SIG-M5 treated with dmso at 0.1 percent for 504 hours (cell line): Measurements from ENCODE around the gene DNAJC28.
"Not testable (repeated sequence)": the region's sequence is repeated elsewhere in the genome, so short reads cannot be mapped to it uniquely, and the experiment has no call there.

ENCODE experiments used
- DNase-seq: peaks from one replicate; lab custom pipeline; 2025; ENCODE audit not compliant: unreplicated experiment; lab: John Stamatoyannopoulos, UW

DNAJC28 gene

DNA sequence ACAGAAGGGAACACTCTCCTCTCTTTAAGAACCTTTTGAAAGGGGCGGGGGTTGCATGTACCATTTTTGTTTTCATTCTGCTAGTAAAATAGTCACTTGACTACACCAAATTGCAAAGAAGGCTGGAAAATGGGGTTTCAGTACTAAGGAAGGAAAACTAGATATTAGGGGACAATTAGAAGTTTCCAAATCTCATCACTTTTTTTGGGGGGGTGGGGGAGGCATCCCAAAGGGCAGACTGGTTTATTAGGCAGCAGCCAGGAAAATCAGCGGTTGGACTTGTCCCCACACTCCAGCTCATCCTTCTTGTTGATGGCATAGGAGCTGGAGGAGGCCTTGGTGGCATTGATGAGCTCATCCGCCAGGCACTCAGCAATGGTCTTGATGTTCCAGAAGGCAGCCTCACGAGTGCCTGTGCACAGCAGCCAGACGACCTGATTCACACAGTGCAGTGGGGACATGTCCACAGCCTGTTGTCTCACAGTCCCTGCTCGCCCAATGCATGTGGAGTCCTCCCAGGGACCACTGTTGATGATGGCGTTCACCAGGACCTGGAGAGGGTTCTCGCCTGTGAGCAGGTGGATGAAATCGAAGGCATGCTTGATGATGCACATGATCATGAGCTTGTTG lies 10.1 kb downstream of the DNAJC28 start:
- no peak for DNase-seq

DNA sequence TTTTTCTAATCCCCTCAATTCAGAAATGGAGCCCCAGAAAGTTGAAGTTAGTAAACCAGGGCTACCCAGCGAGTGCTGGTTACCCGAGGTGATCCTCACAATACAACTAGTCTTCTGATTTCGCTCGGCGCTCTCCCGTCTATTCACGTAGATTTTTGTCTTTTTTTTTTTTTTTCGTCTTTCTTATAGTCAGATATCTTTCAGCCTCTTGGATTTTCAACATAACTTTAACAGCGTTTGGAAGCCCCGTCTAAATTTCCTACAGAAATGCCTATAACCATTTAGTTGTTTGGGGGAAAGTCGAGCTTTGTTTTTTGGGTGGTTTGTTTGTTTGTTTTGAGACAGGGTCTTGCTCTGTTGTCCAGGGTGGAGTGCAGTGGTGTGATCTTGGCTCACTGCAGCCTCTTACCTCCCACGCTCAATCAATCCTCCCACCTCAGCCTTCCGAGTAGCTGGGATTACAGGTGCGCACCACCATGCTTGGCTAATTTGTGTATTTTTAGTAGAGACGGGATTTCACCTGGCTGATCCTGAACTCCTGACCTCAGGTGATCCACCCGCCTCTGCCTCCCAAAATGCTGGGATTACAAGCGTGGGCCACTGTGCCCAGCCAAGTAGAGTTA lies 10.9 kb downstream of the DNAJC28 start:
- no peak for DNase-seq

DNA sequence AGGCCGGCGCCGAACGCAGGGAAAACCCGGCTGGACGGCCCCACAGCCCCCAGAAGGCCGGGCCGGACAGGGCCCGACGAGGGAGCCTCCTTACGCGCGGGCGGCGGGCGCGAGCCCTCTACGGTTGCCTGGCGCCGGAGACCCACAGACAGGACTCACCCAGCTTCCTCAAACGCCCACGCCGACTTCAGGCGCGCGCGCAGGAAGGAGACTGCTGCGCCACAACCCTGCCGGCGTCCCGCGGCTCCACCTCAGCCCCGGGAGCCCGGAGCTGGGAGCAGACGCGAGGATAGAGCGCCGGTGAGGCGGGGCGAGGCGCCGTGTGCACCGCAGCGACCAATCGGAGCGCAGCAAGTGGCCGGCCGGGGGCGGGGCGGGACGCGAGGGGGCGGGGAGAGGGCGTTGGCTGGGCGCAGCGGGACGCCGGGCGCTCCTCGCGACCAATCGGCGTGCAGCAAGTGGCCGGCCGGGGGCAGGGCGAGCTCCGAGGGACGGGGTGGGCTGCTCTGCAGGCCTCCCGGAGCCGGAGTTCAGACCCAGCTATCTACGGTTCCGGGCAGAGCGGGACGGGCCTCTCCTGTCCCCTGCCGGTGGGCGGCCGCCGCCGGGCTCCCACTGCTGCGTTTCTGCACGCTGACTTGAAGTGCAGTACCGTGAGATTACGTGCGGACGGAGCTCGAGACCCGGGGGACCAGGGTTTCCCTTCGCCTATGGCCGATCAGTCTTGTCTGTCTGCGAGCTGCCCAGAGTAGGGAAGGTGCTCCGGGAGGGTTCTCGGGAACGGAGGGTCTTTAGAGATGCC lies 11.6 kb downstream of the DNAJC28 start, which contains the start of gene TMEM50B:
TMEM50B (minus strand) TSS at position 296 of the 802 bp plus-strand sequence. CDS start 11,089 bp downstream, outside the sequence.
- DNase-seq, result peak; percentile 96

DNA sequence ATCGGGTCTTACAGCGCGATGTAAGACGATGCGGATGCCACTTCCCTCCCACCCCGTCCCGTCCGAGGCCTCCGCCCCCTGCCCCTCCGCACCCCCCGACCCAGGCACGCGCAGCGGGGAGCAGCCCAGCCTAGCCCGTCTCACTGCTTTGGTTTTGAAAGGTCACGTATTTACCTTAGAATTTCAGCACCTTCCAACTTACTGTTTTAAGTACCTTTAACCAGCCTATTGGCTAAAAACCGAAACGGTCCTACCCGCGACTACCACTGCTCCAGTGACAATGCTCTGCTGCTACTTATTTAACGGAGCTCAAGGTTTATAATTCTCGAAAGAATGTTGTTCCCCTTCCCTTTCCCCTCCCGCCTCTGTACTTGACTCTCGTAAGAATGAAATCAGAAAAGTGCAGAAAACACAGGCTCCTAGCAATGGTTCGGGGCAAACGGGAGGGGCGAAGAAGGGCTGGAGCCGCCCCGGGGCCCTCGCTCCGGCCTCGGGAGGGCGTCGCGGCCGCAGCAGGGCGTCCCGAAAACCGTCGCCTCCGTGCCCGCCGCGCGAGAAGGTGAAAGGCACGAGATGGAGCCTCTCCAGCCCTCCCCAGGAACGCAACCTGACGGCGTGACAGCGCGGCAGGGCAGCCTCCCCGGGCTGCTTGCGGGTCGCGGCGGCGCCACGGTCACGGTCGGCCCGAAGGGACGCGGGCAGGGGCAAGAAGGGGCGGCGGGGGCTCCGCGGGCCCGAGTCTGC lies 12.4 kb downstream of the DNAJC28 start:
- DNase-seq, result peak; percentile 51

DNA sequence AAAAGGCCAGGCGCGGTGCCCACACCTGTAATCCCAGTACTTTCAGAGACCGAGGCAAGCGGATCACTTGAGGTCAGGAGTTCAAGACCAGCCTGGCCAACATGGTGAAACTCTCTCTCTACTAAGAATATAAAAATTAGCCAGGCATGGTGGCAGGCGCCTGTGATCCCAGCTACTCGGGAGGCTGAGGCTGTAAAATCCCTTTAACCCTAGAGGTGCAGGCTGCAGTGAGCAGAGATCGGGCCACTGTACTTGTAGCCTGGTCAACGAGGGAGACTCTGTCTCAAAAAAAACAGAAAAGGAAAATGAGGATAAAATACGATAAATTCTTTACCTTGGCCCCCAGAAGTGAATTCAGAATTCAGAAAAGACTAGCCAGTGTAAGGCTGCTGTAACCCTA lies 13.3 kb downstream of the DNAJC28 start:
- no peak for DNase-seq

DNA sequence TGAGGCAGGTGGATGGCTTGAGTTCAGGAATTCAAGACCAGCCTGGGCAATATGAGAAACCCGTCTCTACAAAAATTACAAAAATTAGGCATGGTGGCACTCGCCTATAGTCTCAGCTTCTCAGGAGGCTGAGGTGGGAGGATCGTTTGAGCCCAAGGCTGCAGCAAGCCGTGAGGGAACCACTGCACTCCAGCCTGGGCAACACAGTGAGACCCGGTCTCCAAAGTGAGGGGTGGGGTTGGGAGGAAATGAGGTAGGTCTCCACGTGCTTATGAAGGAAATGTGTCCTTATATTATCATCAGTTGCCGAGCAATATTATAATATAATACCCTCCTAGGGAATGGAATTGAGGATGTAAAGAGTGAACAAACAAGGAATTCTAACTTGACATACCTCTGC lies 14.4 kb downstream of the DNAJC28 start:
- no peak for DNase-seq

DNA sequence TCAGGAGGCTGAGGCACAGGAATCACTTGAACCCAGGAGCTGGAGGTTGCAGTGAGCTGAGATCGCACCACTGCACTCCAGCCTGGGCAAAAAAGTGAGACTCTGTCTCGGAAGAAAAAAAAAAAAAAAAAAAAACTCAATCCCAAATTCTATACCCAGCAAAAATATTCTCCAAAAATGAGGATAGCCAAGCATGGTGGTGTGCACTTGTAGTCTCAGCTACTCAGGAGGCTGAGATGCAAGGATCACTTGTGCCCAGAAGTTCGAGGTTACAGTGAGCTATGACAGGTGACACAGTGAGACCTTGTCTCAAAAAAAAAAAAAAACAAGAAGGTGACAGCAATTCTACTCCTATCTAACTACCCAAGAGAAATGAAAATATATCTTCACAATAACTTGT lies 18.2 kb downstream of the DNAJC28 start:
- DNase-seq, result no peak

DNA sequence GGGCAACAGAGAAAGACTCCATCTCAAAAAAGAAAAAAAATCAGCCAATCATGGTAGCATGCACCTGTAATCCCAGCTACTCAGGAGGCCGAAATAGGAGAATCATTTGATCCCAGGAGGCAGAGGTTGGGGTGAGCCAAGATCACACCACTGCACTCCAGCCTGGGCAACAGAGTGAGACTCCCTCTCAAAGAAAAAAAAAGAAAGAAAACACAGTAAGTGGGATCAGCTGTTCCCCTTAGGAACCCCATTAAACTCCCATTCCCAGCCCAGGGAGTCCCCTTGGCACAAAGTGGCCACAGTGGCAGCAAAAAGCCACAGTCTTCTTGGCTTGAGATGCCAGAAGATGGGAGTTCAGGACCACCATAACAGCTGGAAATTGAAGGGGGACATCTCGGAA lies 20.8 kb downstream of the DNAJC28 start:
- DNase-seq, result no peak

DNA sequence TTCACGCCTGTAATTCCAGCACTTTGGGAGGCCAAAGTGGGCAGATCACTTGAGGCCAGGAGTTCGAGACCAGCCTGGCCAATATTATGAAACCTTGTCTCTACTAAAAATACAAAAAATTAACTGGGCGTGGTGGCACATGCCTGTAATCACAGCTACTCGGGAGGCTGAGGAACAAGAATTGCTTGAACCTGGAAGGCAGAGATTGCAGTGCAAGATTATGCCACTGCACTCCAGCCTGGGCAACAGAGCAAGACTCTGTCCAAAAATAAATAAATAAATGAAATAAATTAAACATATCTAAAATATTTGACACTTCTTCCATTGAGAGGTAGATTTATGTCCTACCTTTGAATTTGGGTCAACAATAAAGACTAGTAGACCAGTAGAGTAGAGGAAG lies 22.3 kb downstream of the DNAJC28 start:
- DNase-seq, result not testable (repeated sequence)

DNA sequence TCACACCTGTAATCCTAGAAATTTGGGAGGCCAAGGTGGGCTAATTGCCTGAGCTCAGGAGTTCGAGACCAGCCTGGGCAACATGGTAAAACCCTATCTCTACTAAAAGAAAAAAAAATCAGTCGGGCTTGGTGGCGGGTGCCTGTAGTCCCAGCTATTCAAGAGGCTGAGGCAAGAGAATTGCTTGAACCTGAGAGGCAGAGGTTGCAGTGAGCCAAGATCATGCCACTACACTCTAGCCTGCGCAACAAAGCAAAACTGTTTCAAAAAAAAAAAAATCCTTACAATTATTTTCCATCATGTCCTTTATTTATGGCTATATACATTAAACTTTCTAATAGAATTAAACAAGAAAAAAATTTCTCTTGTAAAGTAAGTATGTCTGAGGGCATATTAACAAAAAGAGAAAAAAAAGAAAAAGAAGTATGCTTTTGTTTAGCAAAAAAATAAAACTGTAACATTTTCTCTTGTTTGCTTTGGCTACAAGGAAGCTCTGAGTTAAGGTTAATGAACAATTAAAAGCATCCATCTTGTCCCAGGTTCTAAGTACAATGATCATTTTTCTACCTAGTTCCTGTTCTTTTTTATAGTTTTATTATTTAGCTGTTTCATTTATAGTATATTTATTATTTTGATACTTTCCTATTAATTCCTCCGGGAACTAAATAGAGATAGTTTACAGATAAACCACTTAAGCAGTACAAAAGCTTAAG lies 29.8 kb downstream of the DNAJC28 start:
- no peak for DNase-seq

DNA sequence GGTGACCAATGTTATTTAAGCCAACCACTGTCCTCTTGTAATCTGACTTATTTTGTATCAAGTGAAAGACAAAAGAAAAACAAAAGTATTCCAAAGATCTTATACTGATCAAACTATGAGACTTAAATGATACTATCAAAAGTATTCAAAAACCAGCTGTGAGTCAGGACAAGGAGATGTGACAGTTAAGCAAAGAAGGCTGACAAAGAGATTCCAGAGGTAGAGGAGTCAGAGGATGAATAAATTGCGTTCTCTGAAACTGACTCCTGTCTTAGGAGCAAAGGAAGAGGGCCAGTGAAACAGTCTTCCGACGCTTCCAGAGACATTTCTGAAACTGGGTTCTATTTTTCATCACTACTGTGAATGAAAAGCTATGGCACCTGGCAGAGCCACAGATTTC lies 32.7 kb downstream of the DNAJC28 start:
- no peak for DNase-seq

DNA sequence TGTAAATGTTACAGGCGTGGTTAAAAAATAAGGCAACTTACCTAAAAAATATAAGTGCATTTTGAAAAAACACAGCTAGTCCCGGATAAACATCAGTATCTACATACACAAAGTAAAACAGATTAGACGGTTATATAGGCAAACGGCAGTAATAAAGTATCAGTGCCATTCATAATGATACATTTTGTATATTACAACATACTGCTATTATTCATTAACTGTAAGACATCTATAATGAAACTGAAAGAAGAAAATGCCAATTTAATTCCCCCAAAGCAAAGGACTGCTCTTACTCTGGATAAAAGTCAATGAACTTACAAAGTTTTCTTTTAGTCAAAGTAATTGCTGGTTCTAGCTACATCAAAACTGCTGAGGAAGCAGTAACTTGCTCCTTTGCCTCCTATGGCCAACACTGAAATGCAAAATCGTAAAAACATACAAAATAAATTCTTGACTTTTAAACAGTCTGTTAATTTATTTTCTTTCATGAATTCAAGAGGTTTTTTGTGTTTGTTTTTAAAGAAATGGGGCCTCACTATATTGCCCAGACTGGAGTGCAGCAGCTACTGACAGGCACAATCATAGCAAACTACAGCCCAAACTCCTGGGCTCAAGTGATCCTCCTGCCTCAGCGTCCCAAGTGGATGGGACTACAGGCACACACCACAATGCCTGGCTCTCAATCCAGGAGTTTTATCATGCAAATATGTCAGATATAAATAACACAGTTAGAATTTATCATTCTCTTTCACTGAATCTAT lies 35.6 kb downstream of the DNAJC28 start:
- no peak for DNase-seq

DNA sequence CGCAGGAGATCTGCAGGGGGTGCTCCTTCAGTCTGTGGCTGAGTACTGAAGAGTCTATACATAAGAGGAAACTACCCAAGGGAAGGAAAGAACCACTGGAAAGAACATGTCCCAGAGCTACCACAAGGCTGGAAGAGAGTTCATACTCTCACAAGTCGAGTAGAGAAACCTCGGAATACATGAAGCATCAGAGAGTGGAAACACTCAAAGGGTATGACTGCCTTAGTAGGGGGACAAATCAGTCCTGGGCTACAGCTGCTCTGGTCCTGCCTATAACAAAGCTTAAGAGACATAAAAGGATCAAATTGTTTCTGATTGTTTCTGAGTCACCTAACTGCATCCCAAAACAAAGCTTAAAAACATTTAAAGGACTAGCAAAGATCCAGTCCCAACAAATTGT lies 39.2 kb downstream of the DNAJC28 start:
- no peak for DNase-seq

DNA sequence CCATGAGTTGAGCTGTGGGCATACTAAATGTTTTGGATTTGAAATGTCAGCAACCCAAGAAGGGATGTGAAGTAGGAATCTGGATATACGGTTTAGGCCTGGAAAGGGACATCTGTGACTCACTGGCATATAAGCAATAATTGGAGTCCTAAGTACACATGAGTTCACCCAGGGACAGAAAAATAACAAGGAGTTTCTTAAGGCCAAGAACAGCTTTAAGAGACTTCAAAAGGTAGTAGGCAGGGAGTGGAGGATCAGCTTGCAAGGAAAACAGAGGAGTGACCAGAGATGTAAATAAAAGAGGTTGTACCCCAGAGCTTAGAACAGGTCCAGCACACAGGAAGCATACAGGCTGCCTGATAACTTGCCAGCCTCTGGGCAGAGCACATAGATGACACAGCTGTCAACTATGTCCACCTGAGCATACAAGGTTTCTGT lies 39.9 kb downstream of the DNAJC28 start:
- DNase-seq, result no peak

DNA sequence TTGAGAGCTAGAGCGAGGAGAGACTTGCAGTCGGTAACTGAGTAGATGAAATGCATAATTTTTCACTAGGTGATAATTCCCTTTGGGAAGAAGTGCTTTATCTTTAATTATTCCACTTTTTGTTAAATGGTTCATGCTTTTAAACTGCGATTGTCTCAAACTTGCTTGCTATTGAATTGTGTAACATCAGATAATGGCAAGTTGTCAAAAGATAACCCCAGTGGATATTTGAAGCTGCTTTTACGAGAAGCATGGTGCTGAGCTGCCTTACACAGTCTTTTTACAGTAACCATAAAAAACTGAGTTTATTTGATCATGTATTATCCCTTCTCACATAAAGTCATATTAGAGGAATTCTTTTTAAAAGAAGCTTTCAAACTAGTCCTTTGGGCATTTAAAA lies 41.9 kb downstream of the DNAJC28 start:
- no peak for DNase-seq

DNA sequence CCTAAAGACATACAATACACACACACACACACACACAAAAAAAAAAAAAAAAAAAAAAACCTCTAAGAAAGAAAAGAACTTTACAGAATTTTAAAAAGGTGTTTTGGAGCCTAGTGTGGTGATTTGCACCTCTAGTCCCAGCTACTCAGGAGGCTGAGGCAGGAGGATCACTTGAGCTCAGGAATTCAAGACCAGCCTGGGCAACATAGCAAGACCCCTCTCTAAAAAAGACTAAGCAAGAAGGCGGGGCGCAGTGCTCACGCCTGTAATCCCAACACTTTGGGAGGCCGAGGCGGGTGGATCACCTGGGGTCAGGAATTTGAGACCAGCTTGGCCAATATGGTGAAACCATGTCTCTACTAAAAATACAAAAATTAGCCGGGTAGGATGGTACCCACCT lies 44.9 kb downstream of the DNAJC28 start:
- DNase-seq, result not testable (repeated sequence)

DNA sequence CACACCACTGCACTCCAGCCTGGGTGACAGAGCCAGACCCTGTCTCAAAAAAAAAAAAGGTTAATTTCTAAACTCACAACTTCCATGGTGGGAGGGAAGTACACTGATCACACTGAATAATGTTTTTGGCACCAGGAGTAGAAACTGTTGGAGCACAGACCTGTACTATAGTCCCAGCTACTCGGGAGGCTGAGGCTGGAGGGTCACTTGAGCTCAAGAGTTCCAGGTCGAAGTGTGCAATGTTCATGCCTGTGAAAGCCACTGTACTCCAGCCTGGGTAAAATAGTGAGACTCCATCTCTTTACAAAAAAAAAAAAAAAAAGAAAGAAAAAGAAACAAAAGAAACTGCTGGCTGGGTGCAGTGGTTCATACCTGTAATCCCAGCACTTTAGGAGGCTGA lies 47.0 kb downstream of the DNAJC28 start:
- no peak for DNase-seq

DNA sequence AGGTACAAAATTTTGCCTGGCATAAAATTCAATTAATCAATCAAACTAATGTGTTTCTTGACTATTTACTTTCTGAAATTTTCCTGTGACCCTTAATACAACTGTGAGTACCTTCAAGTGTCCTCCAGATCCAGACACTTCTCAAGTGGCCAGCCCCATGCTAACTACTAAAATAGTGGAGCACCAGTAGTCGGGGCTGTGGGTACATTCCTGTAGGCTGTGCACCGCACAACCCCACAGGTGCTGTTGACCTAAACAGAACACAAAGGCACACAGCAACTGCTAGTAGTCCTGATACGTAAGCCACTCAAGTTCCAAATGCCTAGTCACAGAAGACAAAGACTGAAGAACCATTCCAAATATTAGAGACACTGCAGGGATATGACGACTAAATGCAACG lies 48.3 kb downstream of the DNAJC28 start:
- no peak for DNase-seq

DNA sequence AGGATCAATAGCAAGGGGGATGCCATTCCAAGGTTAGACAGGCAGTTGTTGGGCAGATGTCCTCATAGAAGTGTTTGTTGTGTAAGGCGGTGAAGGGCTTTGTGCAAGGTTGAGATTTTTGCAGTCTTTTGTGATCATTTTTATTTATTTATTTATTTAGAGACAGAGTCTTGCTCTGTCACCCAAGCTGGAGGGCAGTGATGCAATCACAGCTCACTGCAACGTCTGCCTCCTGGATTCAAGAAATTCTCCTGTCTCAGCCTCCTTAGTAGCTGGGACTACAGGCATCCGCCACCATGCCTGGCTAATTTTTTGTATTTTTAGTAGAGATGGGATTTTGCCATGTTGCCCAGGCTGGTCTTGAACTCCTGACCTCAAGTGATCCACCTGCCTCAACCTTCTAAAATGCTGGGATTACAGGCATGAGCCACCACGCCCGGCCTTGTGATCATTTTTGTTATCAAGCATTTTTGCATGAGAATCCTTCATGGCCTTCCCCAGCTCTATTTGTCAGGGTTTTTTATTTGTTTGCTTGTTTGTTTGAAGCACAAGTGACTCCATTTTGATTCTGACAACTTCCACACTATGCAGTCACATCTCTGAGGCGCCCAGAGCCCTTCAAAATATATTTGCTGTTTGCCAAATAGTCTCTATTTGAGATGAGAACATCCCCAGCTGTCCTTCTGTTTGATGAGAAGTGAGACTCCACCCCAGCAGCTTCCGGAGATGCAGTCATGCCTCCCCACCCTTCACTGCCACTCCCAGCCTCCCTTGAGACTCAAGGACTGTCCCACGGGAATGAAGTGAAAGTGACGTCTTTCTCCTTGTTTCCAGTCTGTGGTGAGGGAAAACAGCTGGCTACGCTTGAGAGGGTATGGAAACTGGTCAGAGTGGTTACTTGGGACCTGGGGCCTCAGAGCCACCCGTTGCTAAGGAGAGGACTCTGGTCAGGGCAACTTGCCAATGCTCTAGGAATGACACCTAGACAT lies 49.7 kb downstream of the DNAJC28 start:
- no peak for DNase-seq
